Measurements from ENCODE around the gene MT1H.

MT1H gene

GRCh38 chr16:56639045-56639444 is 30.6 kb upstream of the MT1H start:
- no peak overlapping the region for H3K4me3 ChIP-seq (ENCODE audit: low read depth, low read length)
- TF ChIP-seq CTCF (IDR thresholded peaks at IDR 0.05; ENCODE audit: low read depth, low read length) = no peak

GRCh38 chr16:56640076-56640475 is 29.5 kb upstream of the MT1H start:
- no peak for TF ChIP-seq CTCF (IDR thresholded peaks at IDR 0.05; ENCODE audit: low read depth, low read length)
- H3K4me3 ChIP-seq (ENCODE audit: low read depth, low read length) = no peak overlapping the region

- H3K4me3 ChIP-seq (ENCODE audit: low read depth, low read length) = no peak overlapping the region
- no peak for TF ChIP-seq CTCF (IDR thresholded peaks at IDR 0.05; ENCODE audit: low read depth, low read length)
Measured at GRCh38 chr16:56641166-56641565, 28.4 kb upstream of the MT1H start.

GRCh38 chr16:56643080-56643778 is 26.4 kb upstream of the MT1H start:
- no peak overlapping the region for H3K4me3 ChIP-seq (ENCODE audit: low read depth, low read length)
- no peak for TF ChIP-seq CTCF (IDR thresholded peaks at IDR 0.05; ENCODE audit: low read depth, low read length)

- no peak overlapping the region for H3K4me3 ChIP-seq (ENCODE audit: low read depth, low read length)
- no peak for TF ChIP-seq CTCF (IDR thresholded peaks at IDR 0.05; ENCODE audit: low read depth, low read length)
Measured at GRCh38 chr16:56643833-56644232, 25.8 kb upstream of the MT1H start.

- no peak overlapping the region for H3K4me3 ChIP-seq (ENCODE audit: low read depth, low read length)
- TF ChIP-seq CTCF (IDR thresholded peaks at IDR 0.05; ENCODE audit: low read depth, low read length) = no peak
Measured at GRCh38 chr16:56645311-56645710, 24.3 kb upstream of the MT1H start.

- no peak overlapping the region for H3K4me3 ChIP-seq (ENCODE audit: low read depth, low read length)
- TF ChIP-seq CTCF (IDR thresholded peaks at IDR 0.05; ENCODE audit: low read depth, low read length) = no peak
Measured at GRCh38 chr16:56645838-56646237, 23.8 kb upstream of the MT1H start.

All from WI38 (cell line).